ENCODE measurements around the gene GABRA5.

DNA sequence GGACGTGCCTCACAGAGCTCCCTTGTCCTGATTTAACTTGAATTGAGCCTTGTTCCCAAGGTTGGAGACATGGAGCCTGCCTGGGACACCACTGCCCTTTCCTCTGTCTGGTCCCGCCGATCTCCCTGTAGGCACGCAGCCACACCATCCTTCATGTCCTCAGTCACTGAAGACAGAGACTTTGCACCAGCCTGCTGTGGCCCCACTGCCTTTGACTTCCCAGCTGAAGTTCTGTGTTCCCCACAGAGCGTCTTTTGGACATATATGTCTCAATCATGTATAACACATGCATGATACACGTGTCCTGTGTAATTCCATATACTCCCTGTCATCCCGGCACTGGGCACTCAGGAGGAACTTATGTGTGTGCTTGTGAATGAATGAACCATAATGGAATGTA, 23.6 kb downstream of the GABRA5 start:
- TF ChIP-seq ZNF660 (CRISPR knock-in tag; IDR thresholded peaks at IDR 0.05; ENCODE audit: borderline replicate concordance, low read depth): no peak
- no peak for TF ChIP-seq ZXDC (CRISPR knock-in tag; IDR thresholded peaks at IDR 0.05)
- TF ChIP-seq CTCF (CRISPR knock-in tag; IDR thresholded peaks at IDR 0.05): no peak

Data from HepG2 (cell line).